HepG2 (cell line): ENCODE measurements around the gene CELSR2. TPM values are rescaled to one million over a fixed set of nuclear protein-coding genes. Genes with fewer than 3 reads are reported as not detected.
A peak's percentile ranks its signal among the peaks of the same experiment; 100 is the strongest.

ENCODE experiments used
- ASH2L ChIP-seq: fragments of 300-600, 200-600 bp; sonication (generic); IDR thresholded peaks from 2 replicates; pipeline ENCODE4 v1.7.0; 2017; ENCODE audit warnings: low read depth, mild to moderate bottlenecking, moderate library complexity, mixed read lengths, low read length; ENCODE audit not compliant: insufficient read length
- FLYWCH1 ChIP-seq: sonication (generic); formaldehyde crosslinking; IDR thresholded peaks from 2 replicates; pipeline ENCODE4 v1.8.1; 2023; ENCODE audit warnings: mild to moderate bottlenecking, missing genetic modification reagents
- IRF2 ChIP-seq: IDR thresholded peaks from 2 replicates; pipeline ENCODE4 v1.6.1; 2018; ENCODE audit warnings: missing genetic modification reagents, missing compliant biosample characterization
- JUND ChIP-seq: sonication (generic); formaldehyde crosslinking; IDR thresholded peaks from 2 replicates; pipeline ENCODE4 v1.8.0; 2022; ENCODE audit warnings: mild to moderate bottlenecking, missing genetic modification reagents
- KIAA2018 ChIP-seq: sonication (generic); formaldehyde crosslinking; IDR thresholded peaks from 2 replicates; pipeline ENCODE4 v1.5.0; 2020; ENCODE audit warnings: mild to moderate bottlenecking, missing genetic modification reagents, borderline replicate concordance
- POGK ChIP-seq: sonication (generic); formaldehyde crosslinking; conservative IDR thresholded peaks from 2 replicates; pipeline ENCODE4 v1.8.0; 2022; ENCODE audit warnings: mild to moderate bottlenecking, moderate library complexity, missing genetic modification reagents
- SOX5 ChIP-seq: IDR thresholded peaks from 2 replicates; pipeline ENCODE4 v1.6.1; 2016; ENCODE audit warnings: borderline replicate concordance
- ZNF282 ChIP-seq: fragments of 450-650 bp; IDR thresholded peaks from 2 replicates; pipeline ENCODE4 v1.6.1; 2018; ENCODE audit not compliant: partially characterized antibody
- ZNF615 ChIP-seq: sonication (generic); formaldehyde crosslinking; IDR thresholded peaks from 2 replicates; pipeline ENCODE4 v1.5.0; 2020; ENCODE audit warnings: mild to moderate bottlenecking, missing genetic modification reagents, borderline replicate concordance
- ZNF720 ChIP-seq: sonication (generic); formaldehyde crosslinking; IDR thresholded peaks from 2 replicates; pipeline ENCODE4 v1.4.0; 2020; ENCODE audit warnings: missing genetic modification reagents
- polyA plus RNA-seq, 8 experiments: library from polyadenylated mRNA; depleted of rRNA in 3 of 8; stranded (reverse) in 7 of 8; unstranded in 1 of 8; fragments of >200 nt; fragmentation: Illumina TruSeq in 4 of 8; extraction: Trizol in 4 of 8; gene quantifications; 2 replicates each; pipeline versions ENCODE4 v1.2.1 to v1.2.3, GENCODE V29; 2011 to 2016; ENCODE audit warnings: low read depth in 4 of 8, missing spikeins in 1 of 8, mixed read lengths in 1 of 8; ENCODE audit not compliant: insufficient read depth in 1 of 8
- total RNA-seq, 5 experiments: library from RNA; depleted of rRNA; stranded (reverse); fragments of >200 nt; fragmentation: Illumina TruSeq; extraction: Trizol; gene quantifications; 2 replicates each; pipeline ENCODE4 v1.2.3, GENCODE V29; 2016; ENCODE audit warnings: low read depth in 1 of 5
- TF ChIP-seq, protein P1 (sequence below): sonication (generic); formaldehyde crosslinking; IDR thresholded peaks from 2 replicates; pipeline ENCODE4 v1.4.0; 2020; ENCODE audit warnings: low read depth, missing genetic modification reagents
- TF ChIP-seq, protein P2 (sequence below): sonication (generic); formaldehyde crosslinking; IDR thresholded peaks from 2 replicates; pipeline ENCODE4 v1.5.0; 2020; ENCODE audit warnings: missing genetic modification reagents, mild to moderate bottlenecking, borderline replicate concordance

Gene CELSR2
- total and polyA plus RNA-seq, 2 of the 13 experiments (the other 11 are each of a cell fraction or from before 2014, with no cell fraction given) = 4.0 to 6.6 TPM

DNA sequence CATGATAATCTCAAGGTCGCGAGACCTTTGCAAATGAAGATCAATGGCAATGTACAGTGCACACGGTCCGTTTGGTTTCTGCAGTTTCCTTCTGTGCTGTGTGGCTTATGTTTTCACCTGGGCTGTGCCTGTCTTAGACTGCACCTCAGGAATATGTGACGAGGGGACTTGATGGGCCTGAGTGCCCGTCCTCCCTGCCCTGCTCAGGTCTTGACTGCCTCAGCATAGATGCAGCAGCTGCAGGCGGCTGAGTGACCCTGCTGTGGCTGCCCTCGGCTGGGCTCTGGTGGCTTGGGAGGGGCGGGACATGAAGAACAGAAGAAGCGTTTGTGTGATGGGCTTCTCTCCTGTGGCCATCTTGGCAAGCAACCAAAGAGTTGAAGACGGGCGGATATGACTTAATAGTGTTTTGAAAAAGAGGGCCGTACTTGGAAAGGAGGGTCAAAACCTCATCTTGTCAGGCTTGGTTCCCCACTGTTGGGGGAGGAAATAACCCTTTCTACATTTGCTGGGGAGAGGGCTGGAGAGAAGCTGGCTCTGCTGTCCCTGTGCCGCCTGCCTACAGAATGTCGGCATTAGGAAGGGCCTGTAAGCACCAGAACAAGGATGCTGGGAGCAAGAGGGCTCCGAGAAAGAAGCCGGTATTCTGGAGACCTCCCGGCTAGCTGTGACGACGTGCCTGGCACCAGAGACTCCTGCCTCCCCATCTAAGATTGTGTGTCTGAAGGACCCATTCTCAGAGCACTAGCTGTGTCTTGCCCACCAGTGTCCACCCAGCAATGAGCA is 50.4 kb downstream of the CELSR2 start (continued):
- TF ChIP-seq, protein P1, sequence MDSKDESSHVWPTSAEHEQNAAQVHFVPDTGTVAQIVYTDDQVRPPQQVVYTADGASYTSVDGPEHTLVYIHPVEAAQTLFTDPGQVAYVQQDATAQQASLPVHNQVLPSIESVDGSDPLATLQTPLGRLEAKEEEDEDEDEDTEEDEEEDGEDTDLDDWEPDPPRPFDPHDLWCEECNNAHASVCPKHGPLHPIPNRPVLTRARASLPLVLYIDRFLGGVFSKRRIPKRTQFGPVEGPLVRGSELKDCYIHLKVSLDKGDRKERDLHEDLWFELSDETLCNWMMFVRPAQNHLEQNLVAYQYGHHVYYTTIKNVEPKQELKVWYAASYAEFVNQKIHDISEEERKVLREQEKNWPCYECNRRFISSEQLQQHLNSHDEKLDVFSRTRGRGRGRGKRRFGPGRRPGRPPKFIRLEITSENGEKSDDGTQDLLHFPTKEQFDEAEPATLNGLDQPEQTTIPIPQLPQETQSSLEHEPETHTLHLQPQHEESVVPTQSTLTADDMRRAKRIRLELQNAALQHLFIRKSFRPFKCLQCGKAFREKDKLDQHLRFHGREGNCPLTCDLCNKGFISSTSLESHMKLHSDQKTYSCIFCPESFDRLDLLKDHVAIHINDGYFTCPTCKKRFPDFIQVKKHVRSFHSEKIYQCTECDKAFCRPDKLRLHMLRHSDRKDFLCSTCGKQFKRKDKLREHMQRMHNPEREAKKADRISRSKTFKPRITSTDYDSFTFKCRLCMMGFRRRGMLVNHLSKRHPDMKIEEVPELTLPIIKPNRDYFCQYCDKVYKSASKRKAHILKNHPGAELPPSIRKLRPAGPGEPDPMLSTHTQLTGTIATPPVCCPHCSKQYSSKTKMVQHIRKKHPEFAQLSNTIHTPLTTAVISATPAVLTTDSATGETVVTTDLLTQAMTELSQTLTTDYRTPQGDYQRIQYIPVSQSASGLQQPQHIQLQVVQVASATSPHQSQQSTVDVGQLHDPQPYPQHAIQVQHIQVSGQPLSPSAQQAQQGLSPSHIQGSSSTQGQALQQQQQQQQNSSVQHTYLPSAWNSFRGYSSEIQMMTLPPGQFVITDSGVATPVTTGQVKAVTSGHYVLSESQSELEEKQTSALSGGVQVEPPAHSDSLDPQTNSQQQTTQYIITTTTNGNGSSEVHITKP (CRISPR knock-in tag) = no peak
- TF ChIP-seq ASH2L (no peak), FLYWCH1 (CRISPR knock-in tag) (no peak), KIAA2018 (CRISPR knock-in tag) (no peak), POGK (CRISPR knock-in tag) (0 out of 2 replicates have a peak, but pooled peaks have one; percentile 12), IRF2 (CRISPR knock-in tag) (0 out of 2 replicates have a peak, but pooled peaks have one; percentile 27), ZNF720 (CRISPR knock-in tag) (no peak), SOX5 (CRISPR knock-in tag) (no peak), ZNF282 (no peak), JUND (CRISPR knock-in tag) (no peak; the same call in 1 of the 2 replicates), ZNF615 (CRISPR knock-in tag) (no peak)
- TF ChIP-seq, protein P2, sequence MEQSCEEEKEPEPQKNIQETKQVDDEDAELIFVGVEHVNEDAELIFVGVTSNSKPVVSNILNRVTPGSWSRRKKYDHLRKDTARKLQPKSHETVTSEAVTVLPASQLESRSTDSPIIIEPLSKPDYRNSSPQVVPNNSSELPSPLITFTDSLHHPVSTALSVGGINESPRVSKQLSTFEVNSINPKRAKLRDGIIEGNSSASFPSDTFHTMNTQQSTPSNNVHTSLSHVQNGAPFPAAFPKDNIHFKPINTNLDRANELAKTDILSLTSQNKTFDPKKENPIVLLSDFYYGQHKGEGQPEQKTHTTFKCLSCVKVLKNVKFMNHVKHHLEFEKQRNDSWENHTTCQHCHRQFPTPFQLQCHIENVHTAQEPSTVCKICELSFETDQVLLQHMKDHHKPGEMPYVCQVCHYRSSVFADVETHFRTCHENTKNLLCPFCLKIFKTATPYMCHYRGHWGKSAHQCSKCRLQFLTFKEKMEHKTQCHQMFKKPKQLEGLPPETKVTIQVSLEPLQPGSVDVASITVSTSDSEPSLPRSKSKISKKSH (CRISPR knock-in tag) = no peak
